Gastroesophageal sphincter (tissue), 4 donors: Measurements from ENCODE around the gene AGFG1. TPM values are rescaled to one million over a fixed set of nuclear protein-coding genes. Genes with fewer than 3 reads are reported as not detected.

ENCODE experiments used
- ATAC-seq: fragments of 150-250 bp; one replicate; pipeline ENCODE4 v1.9.1; 2016; ENCODE audit warnings: mild to moderate bottlenecking, moderate library complexity
- H3K27ac ChIP-seq, 4 donors: fragments of 200-600 bp; sonication (generic) in 3 of 4; 1 replicate in 3 of 4; 2 replicates in 1 of 4; pipeline ENCODE4 v1.5.1; 2016 to 2019
- H3K27me3 ChIP-seq: fragments of 200-600 bp; sonication (generic); one replicate; pipeline ENCODE4 v1.5.1; 2019
- H3K36me3 ChIP-seq, 2 donors: fragments of 200-600 bp; sonication (generic); one replicate each; pipeline ENCODE4 v1.5.1; 2019; ENCODE audit warnings: control low read depth in 1 of 2
- H3K4me1 ChIP-seq, 3 donors: fragments of 200-600 bp; sonication (generic); 1 replicate in 2 of 3; 2 replicates in 1 of 3; pipeline ENCODE4 v1.5.1; 2016 to 2019; ENCODE audit warnings: control low read depth in 2 of 3
- H3K4me3 ChIP-seq, 2 donors: fragments of 200-600 bp; sonication (generic); one replicate each; pipeline ENCODE4 v1.5.1; 2019; ENCODE audit warnings: mild to moderate bottlenecking in 1 of 2, moderate library complexity in 1 of 2
- H3K9me3 ChIP-seq, 3 donors: fragments of 200-600 bp; sonication (generic); one replicate each; pipeline ENCODE4 v1.5.1; 2017 to 2019; ENCODE audit warnings: control low read depth in 2 of 3
- EP300 ChIP-seq: sonication (generic); formaldehyde crosslinking; IDR thresholded peaks from one replicate; pipeline ENCODE4 v1.6.1; 2017; ENCODE audit warnings: antibody characterized with exemption, mild to moderate bottlenecking
- POLR2A ChIP-seq, 2 donors: fragments of 450-650 bp; IDR thresholded peaks; one replicate each; pipeline ENCODE4 v1.6.1; 2017; ENCODE audit warnings: antibody characterized with exemption in 2 of 2, mild to moderate bottlenecking in 2 of 2, moderate library complexity in 1 of 2
- POLR2AphosphoS5 ChIP-seq: sonication (generic); formaldehyde crosslinking; IDR thresholded peaks from one replicate; pipeline ENCODE4 v1.6.1; 2017; ENCODE audit warnings: antibody characterized with exemption
- WGBS, 2 donors: methylation state at CpG; one replicate each; pipeline ENCODE4 v1.1.5; 2018; ENCODE audit warnings: low coverage in 1 of 2; 5-methylcytosine and 5-hydroxymethylcytosine counted together
- total RNA-seq, 4 donors: library from RNA; depleted of rRNA; stranded (reverse); fragments of >200 nt; gene quantifications; one replicate each; pipeline ENCODE4 v1.1.0, GENCODE V29; 2016
- TF ChIP-seq, protein P1 (sequence below), 4 experiments: fragments of 200-600 bp in 2 of 4; fragments of 450-650 bp in 2 of 4; sonication (generic) in 1 of 4; IDR thresholded peaks; one replicate each; pipeline ENCODE4 v1.5.1; 2017 to 2019; ENCODE audit warnings: antibody characterized with exemption in 4 of 4, mild to moderate bottlenecking in 2 of 4, moderate library complexity in 2 of 4

Gene AGFG1
- total RNA-seq, 4 donors from 2014 or later, result 26.0 to 73.1 (median 53.0) TPM

DNA sequence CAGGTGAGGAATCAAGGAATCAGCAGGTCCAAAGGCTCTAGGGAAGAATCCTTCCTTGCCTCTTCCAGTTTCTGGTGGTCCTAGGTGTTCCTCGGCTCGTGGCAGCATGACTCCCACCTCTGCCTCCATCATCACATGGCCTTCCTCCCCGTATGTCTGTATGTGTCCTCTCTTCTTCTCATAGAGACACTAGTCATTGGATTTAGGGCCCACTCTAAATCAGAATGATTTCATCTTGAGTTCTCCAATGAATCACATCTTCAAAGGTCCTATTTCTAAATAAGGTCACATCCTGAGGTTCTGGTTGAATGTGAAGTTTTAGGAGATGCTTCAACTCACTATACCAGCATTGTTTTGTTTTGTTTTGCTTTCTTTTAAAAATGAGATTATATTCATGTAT is 11.1 kb upstream of the AGFG1 start:
- no peak for ATAC-seq
- no peak overlapping the region for H3K4me3 ChIP-seq
- H3K27ac ChIP-seq, result no peak overlapping the region
- TF ChIP-seq, protein P1, sequence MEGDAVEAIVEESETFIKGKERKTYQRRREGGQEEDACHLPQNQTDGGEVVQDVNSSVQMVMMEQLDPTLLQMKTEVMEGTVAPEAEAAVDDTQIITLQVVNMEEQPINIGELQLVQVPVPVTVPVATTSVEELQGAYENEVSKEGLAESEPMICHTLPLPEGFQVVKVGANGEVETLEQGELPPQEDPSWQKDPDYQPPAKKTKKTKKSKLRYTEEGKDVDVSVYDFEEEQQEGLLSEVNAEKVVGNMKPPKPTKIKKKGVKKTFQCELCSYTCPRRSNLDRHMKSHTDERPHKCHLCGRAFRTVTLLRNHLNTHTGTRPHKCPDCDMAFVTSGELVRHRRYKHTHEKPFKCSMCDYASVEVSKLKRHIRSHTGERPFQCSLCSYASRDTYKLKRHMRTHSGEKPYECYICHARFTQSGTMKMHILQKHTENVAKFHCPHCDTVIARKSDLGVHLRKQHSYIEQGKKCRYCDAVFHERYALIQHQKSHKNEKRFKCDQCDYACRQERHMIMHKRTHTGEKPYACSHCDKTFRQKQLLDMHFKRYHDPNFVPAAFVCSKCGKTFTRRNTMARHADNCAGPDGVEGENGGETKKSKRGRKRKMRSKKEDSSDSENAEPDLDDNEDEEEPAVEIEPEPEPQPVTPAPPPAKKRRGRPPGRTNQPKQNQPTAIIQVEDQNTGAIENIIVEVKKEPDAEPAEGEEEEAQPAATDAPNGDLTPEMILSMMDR (IDR thresholded peaks at IDR 0.05), result no peak
- TF ChIP-seq EP300, result no peak
- no peak for TF ChIP-seq POLR2A (IDR thresholded peaks at IDR 0.05)
- no peaks in the 10 kb centered on the region for H3K27me3 ChIP-seq
- H3K9me3 ChIP-seq, result no peaks in the 10 kb centered on the region
- H3K4me1 ChIP-seq, result no peaks in the 10 kb centered on the region
- H3K36me3 ChIP-seq, result no peaks in the 10 kb centered on the region
- WGBS, 2 donors, result 80 to 87% methylated on average over 3 of the region's 3 CpGs

DNA sequence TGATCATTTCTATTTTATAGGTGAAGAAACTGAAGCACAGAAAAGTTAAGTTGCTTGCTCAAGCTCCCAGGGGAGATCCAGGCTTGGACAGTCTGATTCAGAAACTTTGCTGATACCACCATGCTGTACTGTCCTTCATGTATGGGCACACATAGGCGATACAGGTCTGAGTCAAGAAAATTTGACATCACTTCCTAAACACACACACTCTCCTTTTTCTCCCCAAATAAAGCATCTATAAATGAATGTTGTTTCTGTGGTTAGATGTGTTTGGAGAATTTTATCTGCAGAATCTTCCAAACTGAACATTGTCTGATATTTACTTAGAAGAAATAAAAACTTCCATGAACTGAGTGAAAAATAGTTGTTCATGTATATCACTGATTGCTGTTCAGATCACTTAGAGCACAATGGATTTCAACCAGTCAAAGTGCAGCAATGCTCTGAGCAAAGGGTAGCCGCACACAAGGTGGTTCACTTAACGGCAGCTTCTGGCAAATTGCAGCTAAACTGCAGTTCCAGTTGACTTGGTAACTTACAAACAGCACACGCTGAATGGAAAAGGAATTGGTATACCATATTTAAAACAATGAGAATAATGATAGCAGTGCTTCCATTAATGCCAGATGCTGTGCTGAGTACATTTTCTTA is 10.0 kb upstream of the AGFG1 start:
- TF ChIP-seq POLR2AphosphoS5, result no peak
- TF ChIP-seq POLR2A (IDR thresholded peaks at IDR 0.05), result no peak
- TF ChIP-seq, protein P1 (IDR thresholded peaks at IDR 0.05), result no peak
- no peak for TF ChIP-seq EP300
- peaks cover 0 to 5% (median 0%) of the 10 kb centered on the region in 3 donors for H3K4me1 ChIP-seq
- no peak overlapping the region for H3K4me3 ChIP-seq
- no peak overlapping the region for H3K27ac ChIP-seq
- ATAC-seq, result no peak
- no peaks in the 10 kb centered on the region for H3K9me3 ChIP-seq
- 84 to 93% methylated on average over 4 of the region's 4 CpGs for WGBS, 2 donors
- H3K27me3 ChIP-seq, result no peaks in the 10 kb centered on the region
- H3K36me3 ChIP-seq, result no peaks in the 10 kb centered on the region

DNA sequence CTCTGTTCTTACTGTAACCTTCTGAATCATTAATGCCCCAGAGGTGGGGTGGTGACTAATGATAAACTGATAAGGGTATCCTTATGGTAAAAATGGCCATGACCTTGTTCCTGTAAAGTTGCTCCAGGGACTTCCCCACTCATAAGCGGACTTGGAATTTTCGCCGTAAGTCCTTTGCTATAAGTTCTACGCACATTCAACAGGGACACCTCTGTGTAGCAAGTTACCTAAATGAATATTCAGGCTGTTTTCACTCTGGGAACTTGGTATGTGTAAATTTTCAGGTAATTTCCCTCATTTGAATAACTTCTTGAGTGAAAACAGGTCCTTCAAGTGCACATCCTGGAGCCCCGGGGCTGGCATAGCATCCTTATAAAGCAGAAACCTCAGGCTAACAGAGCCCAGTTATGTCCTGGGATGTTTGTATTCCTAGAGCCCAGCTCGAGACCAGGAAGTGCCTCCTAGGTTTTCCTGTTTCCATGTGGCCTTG is 9.4 kb upstream of the AGFG1 start:
- Histone ChIP-seq H3K36me3 (no peaks in the 10 kb centered on the region), H3K4me1 (peaks cover 0 to 5% (median 0%) of the 10 kb centered on the region in 3 donors), H3K9me3 (no peaks in the 10 kb centered on the region), H3K27me3 (no peaks in the 10 kb centered on the region), H3K4me3 (no peak overlapping the region), H3K27ac (no peak overlapping the region)
- no peak for ATAC-seq
- TF ChIP-seq POLR2AphosphoS5, result no peak
- no peak for TF ChIP-seq EP300
- TF ChIP-seq, protein P1 (IDR thresholded peaks at IDR 0.05), result no peak
- TF ChIP-seq POLR2A (IDR thresholded peaks at IDR 0.05), result no peak
- whole genome bisulfite sequencing, 2 donors, result 40 to 81% methylated on average over 1 to 6 of the region's 6 CpGs

DNA sequence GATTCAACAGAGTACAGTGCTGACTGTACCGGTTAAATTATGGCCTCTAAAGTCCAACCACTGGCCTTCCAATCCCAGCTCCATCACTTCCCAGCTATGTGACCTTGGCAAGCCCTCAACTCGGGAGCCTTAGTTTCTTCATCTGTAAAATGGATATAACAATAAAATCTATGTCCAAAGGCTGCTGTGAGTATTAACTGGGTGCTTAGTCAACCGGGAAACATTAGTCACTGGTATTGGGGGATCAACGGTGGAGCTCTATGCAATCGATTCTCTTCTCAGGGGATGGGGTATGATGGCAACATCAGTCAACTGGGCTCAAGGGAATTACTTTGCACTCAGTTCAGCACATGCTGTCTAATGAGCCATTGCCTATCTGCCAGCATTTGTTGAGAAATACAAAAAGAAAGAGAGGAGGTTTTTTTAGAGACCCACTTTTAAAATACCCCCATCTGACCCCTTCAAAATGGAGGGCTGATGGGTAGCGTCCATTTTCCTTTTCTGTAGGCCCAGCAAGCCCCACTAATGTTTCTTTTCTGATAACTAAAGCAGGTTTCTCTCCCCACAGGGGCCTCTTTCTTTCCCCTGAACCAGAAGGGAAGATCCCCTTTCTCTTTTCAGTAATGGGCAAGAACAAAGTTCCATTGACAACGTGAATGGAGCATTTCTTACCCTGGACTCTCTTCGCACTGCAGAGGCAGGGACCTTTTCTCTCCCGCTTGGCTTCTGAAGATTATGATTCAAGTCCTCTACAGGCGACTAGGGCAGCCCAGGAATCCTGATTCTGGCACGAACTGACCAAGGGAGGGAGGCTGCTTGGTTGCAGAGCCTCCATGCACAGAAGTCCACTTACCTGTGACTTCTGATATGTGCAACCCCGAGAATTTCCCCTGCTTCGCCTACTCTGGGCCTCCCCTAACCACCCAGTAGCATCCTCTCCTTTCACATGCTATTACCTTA is 8.7 kb upstream of the AGFG1 start:
- H3K36me3 ChIP-seq, result no peaks in the 10 kb centered on the region
- H3K27ac ChIP-seq, result no peak overlapping the region
- ATAC-seq, result no peak
- no peaks in the 10 kb centered on the region for H3K9me3 ChIP-seq
- no peaks in the 10 kb centered on the region for H3K27me3 ChIP-seq
- 79 to 88% methylated on average over 10 to 11 of the region's 13 CpGs for WGBS, 2 donors
- peaks cover 0 to 5% (median 0%) of the 10 kb centered on the region in 3 donors for H3K4me1 ChIP-seq
- TF ChIP-seq, protein P1 (IDR thresholded peaks at IDR 0.05), result no peak
- no peak for TF ChIP-seq POLR2A (IDR thresholded peaks at IDR 0.05)
- TF ChIP-seq EP300, result no peak
- no peak for TF ChIP-seq POLR2AphosphoS5
- H3K4me3 ChIP-seq, result no peak overlapping the region
